GM23248 (cell line): Measurements from ENCODE around the gene ZSCAN22.

Experiments
- EZH2 ChIP-seq: fragments of 200-600 bp; sonication (generic); IDR thresholded peaks from 2 replicates; pipeline ENCODE4 v1.6.1; 2018; ENCODE audit warnings: antibody characterized with exemption, mild to moderate bottlenecking; ENCODE audit not compliant: insufficient read depth, poor library complexity, severe bottlenecking
- EZH2phosphoT487 ChIP-seq: fragments of 200-600 bp; sonication (generic); IDR thresholded peaks from 2 replicates; pipeline ENCODE4 v1.6.1; 2018; ENCODE audit warnings: antibody characterized with exemption, moderate library complexity, mild to moderate bottlenecking, low read depth; ENCODE audit not compliant: insufficient read depth

GRCh38 chr19:58277197-58277596 lies 49.6 kb upstream of the ZSCAN22 start:
- TF ChIP-seq EZH2: no peak
- TF ChIP-seq EZH2phosphoT487: no peak
